ENCODE data around the gene GPER1. TPM values are rescaled to one million over a fixed set of nuclear protein-coding genes. Genes with fewer than 3 reads are reported as not detected.
A peak's percentile ranks its signal among the peaks of the same experiment; 100 is the strongest.
"Not testable (repeated sequence)": the region's sequence is repeated elsewhere in the genome, so short reads cannot be mapped to it uniquely, and the experiment has no call there.

The GPER1 gene
- total RNA-seq, 1 experiment from 2014 or later = not detected

- no peak overlapping the region for H3K9ac ChIP-seq (ENCODE audit: extremely low read depth, insufficient read length, low read length)
- no peak overlapping the region for H3K27ac ChIP-seq (ENCODE audit: insufficient read length, low read depth, low read length)
- no peak overlapping the region for H3T11ph ChIP-seq (ENCODE audit: low read length)
- no peak overlapping the region for H3K56ac ChIP-seq (ENCODE audit: insufficient read length, low read depth, low read length)
- Mint-ChIP-seq H3K4me3 (no peak overlapping the region; a peak in 1 of 5 replicates), H3K9me3 (peaks cover 10 to 14% of the 10 kb centered on the region in 2 experiments), H3K27ac (peak overlapping the region; percentile 8 to 90 (median 88); a peak in 5 of 7 replicates), H3K36me3 (ENCODE audit: insufficient read depth in 1 of 3, low read depth in 3 of 3) (peaks cover 4 to 9% (median 9%) of the 10 kb centered on the region in 3 experiments; a peak in 6 of 7 replicates), H3K4me1 (peaks cover 3 to 8% of the 10 kb centered on the region in 2 experiments), H3K27me3 (ENCODE audit: low read depth) (peaks cover 6% of the 10 kb centered on the region)
- no peak for TF ChIP-seq CTCF (conservative IDR thresholded peaks at IDR 0.05)
- H3K14ac ChIP-seq (ENCODE audit: insufficient read depth, low read length) = no peak overlapping the region
- H2AK5ac ChIP-seq (ENCODE audit: insufficient read length, low read length) = no peak overlapping the region
- DNase-seq = no peak
- H4K8ac ChIP-seq (replicated peaks; ENCODE audit: insufficient read length, low read depth, low read length) = no peak overlapping the region
- no peaks in the 10 kb centered on the region for H3K23me2 ChIP-seq (ENCODE audit: insufficient read length, low read depth, low read length, poor library complexity, severe bottlenecking)
- no peak overlapping the region for H2BK15ac ChIP-seq (ENCODE audit: low read depth, low read length)
- H4K5ac ChIP-seq (ENCODE audit: insufficient read length, low read depth, low read length) = no peak overlapping the region
- H2BK12ac ChIP-seq (ENCODE audit: insufficient read length, low read depth, low read length) = no peak overlapping the region
- H2BK20ac ChIP-seq (ENCODE audit: low read depth, low read length, poor library complexity, severe bottlenecking) = no peak overlapping the region
- H3K27me3 ChIP-seq (ENCODE audit: insufficient read depth, low read length) = no peaks in the 10 kb centered on the region
- no peaks in the 10 kb centered on the region for H3K9me3 ChIP-seq (ENCODE audit: control insufficient read depth, low read depth, low read length)
- H4K91ac ChIP-seq (ENCODE audit: insufficient read length, low read depth, low read length) = no peak overlapping the region
- H3K4me1 ChIP-seq (ENCODE audit: insufficient read depth, low read length) = no peaks in the 10 kb centered on the region
- no peak overlapping the region for H2AFZ ChIP-seq (ENCODE audit: low read length)
- H4K20me1 ChIP-seq (ENCODE audit: control insufficient read depth, insufficient read depth, insufficient read length) = peaks cover 5% of the 10 kb centered on the region
- H3K4me2 ChIP-seq (ENCODE audit: insufficient read depth, insufficient read length, low read length) = no peak overlapping the region
- H2BK120ac ChIP-seq (ENCODE audit: low read depth, low read length, poor library complexity, severe bottlenecking) = no peak overlapping the region
- WGBS (ENCODE audit: extremely low coverage, insufficient read length, low lambda C conversion rate) = no CpG with 5 or more reads among the region's 61 CpGs
- H3K79me1 ChIP-seq (ENCODE audit: insufficient read depth, low read depth, low read length, poor library complexity, severe bottlenecking) = no peaks in the 10 kb centered on the region
- H3K18ac ChIP-seq (ENCODE audit: insufficient read length, low read depth, low read length) = no peak overlapping the region
- no peaks in the 10 kb centered on the region for H3K79me2 ChIP-seq (ENCODE audit: insufficient read depth, low read length)
- no peak overlapping the region for H3K4ac ChIP-seq (ENCODE audit: low read depth, low read length)
- no peak overlapping the region for H3K23ac ChIP-seq (ENCODE audit: insufficient read length, low read depth, low read length)
- H2BK5ac ChIP-seq (ENCODE audit: insufficient read length, low read length) = no peak overlapping the region
Measured at GRCh38 chr7:1073142-1073977, 14.6 kb upstream of the GPER1 start.

DNA sequence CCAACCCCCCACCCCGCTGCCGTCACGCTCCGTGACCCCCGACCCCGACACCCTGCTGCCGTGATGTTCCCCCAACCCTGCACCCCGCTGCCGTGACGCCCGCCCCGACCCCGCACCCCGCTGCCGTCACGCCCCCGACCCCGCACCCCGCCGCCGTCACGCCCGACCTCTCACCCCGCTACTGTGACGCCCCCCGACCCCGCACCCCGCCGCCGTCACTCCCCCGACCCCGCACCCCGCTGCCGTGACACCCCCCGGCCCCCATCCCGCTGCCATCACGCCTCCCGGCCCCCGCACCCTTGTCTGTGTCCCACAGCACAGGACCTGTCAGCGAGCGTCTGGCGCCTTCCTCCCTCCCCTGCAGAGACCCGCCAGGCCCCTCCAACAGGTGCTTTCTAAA, 13.9 kb upstream of the GPER1 start:
- not testable (repeated sequence) for H3K56ac ChIP-seq (ENCODE audit: insufficient read length, low read depth, low read length); H3K79me2 ChIP-seq (ENCODE audit: insufficient read depth, low read length); H3K4me3 Mint-ChIP-seq; H2BK5ac ChIP-seq (ENCODE audit: insufficient read length, low read length); H3K9ac ChIP-seq (ENCODE audit: extremely low read depth, insufficient read length, low read length); H2BK15ac ChIP-seq (ENCODE audit: low read depth, low read length); H3K9me3 ChIP-seq (ENCODE audit: control insufficient read depth, low read depth, low read length); H2BK120ac ChIP-seq (ENCODE audit: low read depth, low read length, poor library complexity, severe bottlenecking); H3K27ac ChIP-seq (ENCODE audit: insufficient read length, low read depth, low read length); H3K4me2 ChIP-seq (ENCODE audit: insufficient read depth, insufficient read length, low read length); H3K27me3 ChIP-seq (ENCODE audit: insufficient read depth, low read length); H3T11ph ChIP-seq (ENCODE audit: low read length); H3K18ac ChIP-seq (ENCODE audit: insufficient read length, low read depth, low read length); H3K4me1 Mint-ChIP-seq; H4K20me1 ChIP-seq (ENCODE audit: control insufficient read depth, insufficient read depth, insufficient read length); H3K27me3 Mint-ChIP-seq (ENCODE audit: low read depth); DNase-seq; H2BK20ac ChIP-seq (ENCODE audit: low read depth, low read length, poor library complexity, severe bottlenecking); H3K4me1 ChIP-seq (ENCODE audit: insufficient read depth, low read length); H2BK12ac ChIP-seq (ENCODE audit: insufficient read length, low read depth, low read length); H3K23me2 ChIP-seq (ENCODE audit: insufficient read length, low read depth, low read length, poor library complexity, severe bottlenecking); H3K14ac ChIP-seq (ENCODE audit: insufficient read depth, low read length); H4K8ac ChIP-seq (replicated peaks; ENCODE audit: insufficient read length, low read depth, low read length); H3K36me3 Mint-ChIP-seq (ENCODE audit: insufficient read depth in 1 of 3, low read depth in 3 of 3); H3K4ac ChIP-seq (ENCODE audit: low read depth, low read length); H2AFZ ChIP-seq (ENCODE audit: low read length); H4K91ac ChIP-seq (ENCODE audit: insufficient read length, low read depth, low read length); H3K23ac ChIP-seq (ENCODE audit: insufficient read length, low read depth, low read length); H3K79me1 ChIP-seq (ENCODE audit: insufficient read depth, low read depth, low read length, poor library complexity, severe bottlenecking); H2AK5ac ChIP-seq (ENCODE audit: insufficient read length, low read length); H4K5ac ChIP-seq (ENCODE audit: insufficient read length, low read depth, low read length)
- H3K27ac Mint-ChIP-seq = peak overlapping the region in 2 of 3 experiments; percentile 76 to 78; a peak in 4 of 7 replicates
- peaks cover 9 to 10% of the 10 kb centered on the region in 2 experiments for H3K9me3 Mint-ChIP-seq
- no CpG with 5 or more reads among the region's 43 CpGs for WGBS (ENCODE audit: extremely low coverage, insufficient read length, low lambda C conversion rate)

All from H9 (cell line).